Mucosa of gallbladder (tissue), 1 donor: ENCODE data around the gene GRIN3B. TPM values are rescaled to one million over a fixed set of nuclear protein-coding genes. Genes with fewer than 3 reads are reported as not detected.

Experiments
- total RNA-seq: library from RNA; stranded (reverse); gene quantifications from one replicate; pipeline ENCODE4 v1.2.1, GENCODE V29; 2021
- donor health status: DM: no; HTN: no; CAD: no.

GRIN3B gene
- total RNA-seq, 1 donor from 2014 or later: 0.06 TPM

Other genes with a start within 250 kb of the GRIN3B start
- gene MISP, start 249.3 kb upstream of the GRIN3B start, total RNA-seq: 79.4 TPM
- 270 TPM for gene PTBP1, start 203.0 kb upstream of the GRIN3B start, total RNA-seq
- 0.20 TPM for gene PLPPR3, start 178.5 kb upstream of the GRIN3B start, total RNA-seq
- not detected for gene AZU1, start 172.6 kb upstream of the GRIN3B start, total RNA-seq
- gene PRTN3, start 159.4 kb upstream of the GRIN3B start, total RNA-seq: not detected
- gene ELANE, start 148.1 kb upstream of the GRIN3B start, total RNA-seq: not detected
- 133 TPM for gene CFD, start 140.8 kb upstream of the GRIN3B start, total RNA-seq
- gene MED16, start 107.2 kb upstream of the GRIN3B start, total RNA-seq: 66.9 TPM
- not detected for gene RNU6-9, start 106.9 kb upstream of the GRIN3B start, total RNA-seq
- gene R3HDM4, start 87.2 kb upstream of the GRIN3B start, total RNA-seq: 47.5 TPM
- gene KISS1R, start 83.1 kb upstream of the GRIN3B start, total RNA-seq: 0.17 TPM
- gene ARID3A, start 74.4 kb upstream of the GRIN3B start, total RNA-seq: 7.0 TPM
- gene WDR18, start 16.1 kb upstream of the GRIN3B start, total RNA-seq: 52.5 TPM
- gene TMEM259, start 20.7 kb downstream of the GRIN3B start, total RNA-seq: 182 TPM
- gene RNU6-2, start 21.1 kb downstream of the GRIN3B start, total RNA-seq: not detected
- gene CNN2, start 26.2 kb downstream of the GRIN3B start, total RNA-seq: 104 TPM
- gene ABCA7, start 39.7 kb downstream of the GRIN3B start, total RNA-seq: 49.0 TPM
- 42.4 TPM for gene ARHGAP45, start 66.7 kb downstream of the GRIN3B start, total RNA-seq
- 137 TPM for gene POLR2E, start 95.0 kb downstream of the GRIN3B start, total RNA-seq
- gene GPX4, start 103.6 kb downstream of the GRIN3B start, total RNA-seq: 294 TPM
- 64.1 TPM for gene SBNO2, start 173.8 kb downstream of the GRIN3B start, total RNA-seq
- gene STK11, start 205.4 kb downstream of the GRIN3B start, total RNA-seq: 72.2 TPM
- 1.1 TPM for gene CBARP, start 237.6 kb downstream of the GRIN3B start, total RNA-seq
- 213 TPM for gene ATP5F1D, start 241.3 kb downstream of the GRIN3B start, total RNA-seq
- 127 TPM for gene MIDN, start 248.2 kb downstream of the GRIN3B start, total RNA-seq